Measurements from ENCODE around the gene PSAT1. TPM values are rescaled to one million over a fixed set of nuclear protein-coding genes. Genes with fewer than 3 reads are reported as not detected.

PSAT1 gene
- total and polyA plus RNA-seq, 2 of the 8 experiments (the other 6 are each of a cell fraction or from before 2014, with no cell fraction given), result 204 to 341 TPM

DNA sequence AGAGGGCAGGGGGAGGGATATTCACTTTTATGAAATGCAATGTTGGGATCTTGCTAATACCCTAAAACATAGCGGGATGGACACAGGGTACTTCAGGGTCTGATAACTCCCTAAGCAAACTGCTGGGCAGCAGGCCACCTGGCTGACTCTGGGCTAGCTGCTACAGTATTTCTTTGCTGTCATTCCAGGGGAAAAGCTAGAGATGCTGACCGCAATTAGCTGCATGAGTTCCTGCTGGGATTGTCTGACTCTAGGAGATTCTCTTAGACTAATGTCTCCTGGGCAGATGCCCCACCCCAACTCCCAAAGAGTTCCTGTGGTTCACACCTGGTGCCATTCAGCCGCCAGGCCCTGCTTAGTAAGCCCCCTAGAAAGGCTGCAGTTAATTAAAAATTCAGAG, 69.9 kb downstream of the PSAT1 start:
- DNase-seq (ENCODE audit: low read depth in 1 of 2, low spot score in 2 of 2), result no peak
- Histone ChIP-seq H3K9me3 (ENCODE audit: insufficient read depth in 2 of 2, low read depth in 1 of 2, low read length in 1 of 2) (no peaks in the 10 kb centered on the region), H3K27me3 (replicated peaks in 1 of 4; ENCODE audit: control insufficient read depth in 3 of 4, extremely low read depth in 1 of 4, insufficient read depth in 3 of 4, low read length in 3 of 4) (no peaks in the 10 kb centered on the region), H3K79me2 (ENCODE audit: control insufficient read depth in 1 of 2, insufficient read depth in 2 of 2, low read length in 2 of 2) (no peaks in the 10 kb centered on the region), H3K79me1 (ENCODE audit: low read depth, low read length) (no peaks in the 10 kb centered on the region), H4K91ac (replicated peaks; ENCODE audit: insufficient read length, low read length) (no peak overlapping the region), H2BK12ac (ENCODE audit: low read depth, low read length) (no peak overlapping the region), H3K23me2 (ENCODE audit: low read depth, low read length) (no peaks in the 10 kb centered on the region), H3K4ac (replicated peaks; ENCODE audit: insufficient read length, low read depth, low read length) (no peak overlapping the region), H2BK15ac (ENCODE audit: low read length) (no peak overlapping the region), H3K14ac (ENCODE audit: insufficient read length) (no peak overlapping the region), H2AFZ (ENCODE audit: low read length) (no peak overlapping the region), H3K56ac (replicated peaks; ENCODE audit: insufficient read length, low read depth, low read length) (no peak overlapping the region), H4K5ac (ENCODE audit: insufficient read length, low read depth, low read length) (no peak overlapping the region), H2BK20ac (ENCODE audit: low read length) (no peak overlapping the region), H3K23ac (ENCODE audit: insufficient read length) (no peak overlapping the region), H3K4me3 (ENCODE audit: extremely low read depth in 1 of 4, insufficient read depth in 2 of 4, low read depth in 3 of 4, low read length in 4 of 4) (no peak overlapping the region), H2BK120ac (replicated peaks; ENCODE audit: low read depth, low read length) (no peak overlapping the region), H3K18ac (ENCODE audit: extremely low read depth, low read length) (no peak overlapping the region), H3K4me2 (ENCODE audit: insufficient read depth in 1 of 2, low read depth in 2 of 2, low read length in 2 of 2) (no peak overlapping the region), H3K9ac (replicated peaks in 1 of 4; ENCODE audit: extremely low read depth in 1 of 4, low read depth in 3 of 4, low read length in 3 of 4) (no peak overlapping the region), H2BK5ac (ENCODE audit: low read depth, low read length) (no peak overlapping the region), H4K20me1 (replicated peaks in 1 of 2; ENCODE audit: control insufficient read depth in 1 of 2, insufficient read depth in 2 of 2, low read length in 2 of 2) (peaks cover 0 to 2% of the 10 kb centered on the region in 2 experiments), H3K27ac (ENCODE audit: low read depth, low read length) (no peak overlapping the region), H3K4me1 (replicated peaks in 1 of 4; ENCODE audit: control insufficient read depth in 3 of 4, insufficient read depth in 4 of 4, low read length in 3 of 4) (peaks cover 0 to 8% (median 0%) of the 10 kb centered on the region in 4 experiments; a peak in 1 of 7 replicates), H4K8ac (ENCODE audit: extremely low read depth, insufficient read depth, low read length) (no peak overlapping the region), H2AK5ac (ENCODE audit: low read depth, low read length) (no peak overlapping the region), H3K36me3 (ENCODE audit: control insufficient read depth in 2 of 4, insufficient read depth in 4 of 4, low read length in 3 of 4) (no peaks in the 10 kb centered on the region)
- no peak for FAIRE-seq
- POLR2A ChIA-PET (ENCODE audit: partially characterized antibody), result no interaction called here
- CTCF ChIA-PET (ENCODE audit: partially characterized antibody), result interaction anchor here (0.6 to 2.5 kb wide), 10 partner anchors 9 to 241 kb away, joined by 3 to 7 read pairs (median 4); partner anchors contain the start of gene PSAT1
- TF ChIP-seq NANOG (IDR thresholded peaks at IDR 0.05; ENCODE audit: insufficient read depth, low read depth, low read length, poor library complexity, severe bottlenecking), result no peak
- TF ChIP-seq, protein P1, sequence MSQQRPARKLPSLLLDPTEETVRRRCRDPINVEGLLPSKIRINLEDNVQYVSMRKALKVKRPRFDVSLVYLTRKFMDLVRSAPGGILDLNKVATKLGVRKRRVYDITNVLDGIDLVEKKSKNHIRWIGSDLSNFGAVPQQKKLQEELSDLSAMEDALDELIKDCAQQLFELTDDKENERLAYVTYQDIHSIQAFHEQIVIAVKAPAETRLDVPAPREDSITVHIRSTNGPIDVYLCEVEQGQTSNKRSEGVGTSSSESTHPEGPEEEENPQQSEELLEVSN (IDR thresholded peaks at IDR 0.05), result no peak
- no peak for TF ChIP-seq SIX5 (IDR thresholded peaks at IDR 0.05; ENCODE audit: low read depth, low read length)
- no peak for TF ChIP-seq SAP30 (IDR thresholded peaks at IDR 0.05; ENCODE audit: insufficient read depth, insufficient replicate concordance, low read length)
- TF ChIP-seq KDM5A (IDR thresholded peaks at IDR 0.05; ENCODE audit: low read length), result no peak
- no peak for TF ChIP-seq SRF (IDR thresholded peaks at IDR 0.05; ENCODE audit: low read depth, low read length)
- TF ChIP-seq EZH2 (IDR thresholded peaks at IDR 0.05; ENCODE audit: low read depth, low read length, severe bottlenecking), result no peak
- TF ChIP-seq BCL11A (IDR thresholded peaks at IDR 0.05; ENCODE audit: low read depth in 2 of 2, low read length in 2 of 2), result no peak
- no peak for TF ChIP-seq TEAD4 (IDR thresholded peaks at IDR 0.05; ENCODE audit: low read depth, low read length)
- TF ChIP-seq FOSL1 (IDR thresholded peaks at IDR 0.05; ENCODE audit: insufficient read depth, low read depth, low read length), result no peak
- 81% methylated on average over 3 of the region's 3 CpGs; no CpG with 5 or more reads in 1 of the 2 experiments for whole genome bisulfite sequencing, 2 experiments (ENCODE audit: extremely low coverage in 1 of 2, insufficient coverage in 1 of 2, insufficient read length in 1 of 2, insufficient replicate concordance in 2 of 2, low coverage in 1 of 2, low lambda C conversion rate in 2 of 2, missing lambda C conversion rate in 1 of 2)

Measured in H1 (cell line).